HG03575 (cell line): Measurements from ENCODE around the gene POFUT2.

Source experiments
- ATAC-seq: cut with Tn5 transposase; IDR thresholded peaks from one replicate; pipeline ENCODE4 v1.9.1; 2021; ENCODE audit not compliant: unreplicated experiment, insufficient number of reproducible peaks, low FRiP score; ENCODE audit errors: extremely low read depth

Gene POFUT2

DNA sequence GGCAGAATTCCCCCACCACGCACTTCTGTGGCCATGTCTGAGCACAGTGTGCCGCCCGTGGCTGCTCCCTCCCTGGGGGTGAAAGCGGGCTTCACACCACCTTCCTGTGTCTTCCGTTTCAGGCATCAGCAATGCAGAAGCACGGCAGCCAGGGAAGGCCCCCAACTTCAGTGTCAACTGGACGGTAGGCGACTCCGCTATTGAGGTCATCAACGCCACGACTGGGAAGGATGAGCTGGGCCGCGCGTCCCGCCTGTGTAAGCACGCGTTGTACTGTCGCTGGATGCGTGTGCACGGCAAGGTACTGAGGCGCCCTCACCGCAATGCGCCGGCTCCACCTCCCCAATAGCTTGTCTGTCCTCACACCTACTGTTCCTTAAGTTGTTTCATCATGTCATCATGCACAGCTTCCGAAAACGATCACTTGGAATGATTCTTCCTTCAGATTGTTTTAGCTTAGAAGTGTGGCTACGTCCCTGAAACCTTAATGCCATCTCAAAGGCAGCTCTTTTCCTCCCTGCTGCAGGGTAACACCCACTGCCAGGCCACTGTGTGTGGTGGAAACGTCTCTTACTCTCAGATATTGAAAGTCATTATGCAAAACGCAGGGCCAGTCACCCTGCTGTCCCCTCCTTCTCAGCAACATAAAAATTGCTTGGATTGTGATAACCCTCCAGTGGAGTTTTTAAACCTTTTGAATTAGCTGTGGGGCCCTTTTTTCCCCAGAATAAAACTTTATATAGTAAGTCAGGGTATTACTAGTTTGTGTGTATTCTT is 66.8 kb downstream of the POFUT2 start:
- no peak for ATAC-seq

DNA sequence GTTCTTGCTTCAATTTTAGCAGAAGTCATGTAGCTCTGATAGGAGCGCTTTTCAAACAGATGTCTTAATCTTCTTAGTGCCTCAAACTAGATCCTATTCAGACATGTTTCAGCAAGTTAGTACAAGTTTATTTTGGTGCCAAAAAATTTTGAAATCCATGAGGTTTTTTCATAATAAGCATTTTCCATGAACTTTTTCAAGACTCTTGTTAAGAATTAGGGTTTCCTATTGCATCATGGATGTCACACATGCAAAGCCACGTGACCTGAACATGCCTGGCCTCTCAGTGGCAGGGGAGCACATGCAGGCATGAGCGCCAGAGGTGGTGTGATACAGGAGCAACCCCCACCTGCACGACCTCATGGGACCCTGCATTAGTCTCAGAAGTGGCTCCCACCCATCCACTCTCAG is 67.6 kb downstream of the POFUT2 start:
- no peak for ATAC-seq

DNA sequence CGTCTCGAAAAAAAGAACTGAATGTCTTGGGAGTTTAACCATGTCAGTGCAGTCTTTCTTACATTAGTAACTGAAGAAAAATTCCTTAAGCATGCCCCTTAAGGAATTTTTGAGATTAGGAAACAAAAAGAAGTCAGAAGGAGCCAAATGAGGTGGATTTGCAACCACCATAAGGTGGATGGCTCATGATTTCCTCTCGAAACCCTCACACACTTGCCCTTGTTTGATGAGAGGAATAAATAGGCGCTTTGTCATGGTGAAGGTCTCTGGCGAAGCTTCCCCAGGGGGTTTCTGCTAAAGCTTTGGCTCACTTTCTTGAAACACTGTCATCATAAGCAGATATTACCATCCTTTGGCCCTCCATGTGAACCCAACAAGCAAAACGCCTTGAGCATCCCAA is 68.2 kb downstream of the POFUT2 start:
- no peak for ATAC-seq

DNA sequence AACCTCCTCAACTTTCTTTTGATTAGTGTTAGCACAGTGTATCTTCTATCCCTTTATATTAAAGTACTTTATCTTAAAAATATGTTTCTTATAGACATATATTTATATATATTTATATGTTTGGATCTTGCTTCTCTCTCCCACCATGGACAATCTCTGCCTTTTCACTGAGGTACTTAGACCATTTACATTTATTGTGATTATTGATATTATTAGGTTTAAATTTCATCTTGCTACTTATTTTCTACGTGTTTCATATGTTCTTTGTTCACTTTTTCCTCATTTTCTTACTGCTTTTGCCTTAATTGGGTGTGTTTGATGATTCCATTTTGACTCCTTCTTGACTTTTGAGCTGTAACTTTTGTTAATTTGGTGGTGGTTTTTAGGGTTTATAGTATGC is 70.7 kb downstream of the POFUT2 start:
- ATAC-seq = no peak

GRCh38 chr21:45215213-45215612 is 72.5 kb downstream of the POFUT2 start:
- ATAC-seq = no peak
